HepG2 (cell line): Measurements from ENCODE around the gene CACNG1. TPM values are rescaled to one million over a fixed set of nuclear protein-coding genes. Genes with fewer than 3 reads are reported as not detected.

Experiments
- ARID3A ChIP-seq: IDR thresholded peaks from 2 replicates; pipeline ENCODE4 v1.6.1; 2012; ENCODE audit warnings: low read depth, low read length, improper control_type of control experiment
- ERF ChIP-seq: IDR thresholded peaks from 2 replicates; pipeline ENCODE4 v1.6.1; 2018; ENCODE audit warnings: missing biosample characterization, missing genetic modification reagents
- GFI1 ChIP-seq: sonication (generic); formaldehyde crosslinking; IDR thresholded peaks from 2 replicates; pipeline ENCODE4 v1.5.0; 2020; ENCODE audit warnings: missing genetic modification reagents, mild to moderate bottlenecking, borderline replicate concordance
- GTF2F1 ChIP-seq: fragments of 150-350 bp; IDR thresholded peaks from 2 replicates; pipeline ENCODE4 v1.6.1; 2014; ENCODE audit warnings: low read length
- MYNN ChIP-seq: sonication (generic); formaldehyde crosslinking; IDR thresholded peaks from 2 replicates; pipeline ENCODE4 v1.4.0; 2020; ENCODE audit warnings: mild to moderate bottlenecking, low read depth, missing genetic modification reagents
- PRPF4 ChIP-seq: fragments of 200-400 bp; formaldehyde crosslinking; IDR thresholded peaks from 2 replicates; pipeline ENCODE4 v1.6.1; 2016; ENCODE audit warnings: low read length, low read depth; ENCODE audit not compliant: poor library complexity, severe bottlenecking
- RERE ChIP-seq: IDR thresholded peaks from 2 replicates; pipeline ENCODE4 v1.6.1; 2016; ENCODE audit warnings: low read depth, missing genetic modification reagents, missing compliant biosample characterization
- ZBTB39 ChIP-seq: sonication (generic); formaldehyde crosslinking; IDR thresholded peaks from 2 replicates; pipeline ENCODE4 v1.5.0; 2020; ENCODE audit warnings: missing genetic modification reagents
- ZNF614 ChIP-seq: IDR thresholded peaks from 2 replicates; pipeline ENCODE4 v1.6.1; 2018; ENCODE audit warnings: missing biosample characterization, missing genetic modification reagents, inconsistent platforms, borderline replicate concordance
- ZNF747 ChIP-seq: sonication (generic); formaldehyde crosslinking; IDR thresholded peaks from 2 replicates; pipeline ENCODE4 v1.8.1; 2023; ENCODE audit warnings: missing genetic modification reagents, mild to moderate bottlenecking, borderline replicate concordance
- ZNF772 ChIP-seq: sonication (generic); formaldehyde crosslinking; IDR thresholded peaks from 2 replicates; pipeline ENCODE4 v1.5.0; 2020; ENCODE audit warnings: mild to moderate bottlenecking, missing genetic modification reagents
- polyA plus RNA-seq, 8 experiments: library from polyadenylated mRNA; depleted of rRNA in 3 of 8; stranded (reverse) in 7 of 8; unstranded in 1 of 8; fragments of >200 nt; fragmentation: Illumina TruSeq in 4 of 8; extraction: Trizol in 4 of 8; gene quantifications; 2 replicates each; pipeline versions ENCODE4 v1.2.1 to v1.2.3, GENCODE V29; 2011 to 2016; ENCODE audit warnings: low read depth in 4 of 8, missing spikeins in 1 of 8, mixed read lengths in 1 of 8; ENCODE audit not compliant: insufficient read depth in 1 of 8
- total RNA-seq, 5 experiments: library from RNA; depleted of rRNA; stranded (reverse); fragments of >200 nt; fragmentation: Illumina TruSeq; extraction: Trizol; gene quantifications; 2 replicates each; pipeline ENCODE4 v1.2.3, GENCODE V29; 2016; ENCODE audit warnings: low read depth in 1 of 5
- TF ChIP-seq, protein P1 (sequence below): IDR thresholded peaks from 2 replicates; pipeline ENCODE4 v1.6.1; 2016; ENCODE audit warnings: mild to moderate bottlenecking
- TF ChIP-seq, protein P2 (sequence below): sonication (generic); formaldehyde crosslinking; IDR thresholded peaks from 2 replicates; pipeline ENCODE4 v1.4.0; 2020; ENCODE audit warnings: missing genetic modification reagents

The CACNG1 gene
- total and polyA plus RNA-seq, 2 of the 13 experiments (the other 11 are each of a cell fraction or from before 2014, with no cell fraction given) = not detected

DNA sequence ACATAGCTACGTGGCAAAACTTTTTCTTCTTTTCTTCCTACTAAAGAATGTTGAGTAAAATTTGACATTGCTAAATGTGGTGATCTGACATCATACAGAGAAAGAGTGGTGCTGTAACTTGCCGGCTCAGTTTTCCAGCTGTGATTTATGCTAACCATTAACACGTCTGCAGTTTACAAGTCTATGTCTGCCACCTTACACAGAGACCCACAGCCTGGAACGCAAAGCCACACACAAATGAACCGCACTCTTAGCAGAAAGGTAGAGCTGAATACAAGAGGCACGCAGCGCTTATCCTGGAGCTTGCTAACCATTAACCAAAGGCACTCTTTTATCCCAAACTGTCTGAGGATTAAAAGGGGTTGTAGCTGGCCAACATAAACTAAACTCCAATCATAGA lies 31.9 kb downstream of the CACNG1 start (continued):
- TF ChIP-seq GFI1 (CRISPR knock-in tag) (peak; percentile 95), ZBTB39 (CRISPR knock-in tag) (no peak), ZNF772 (CRISPR knock-in tag) (no peak), ZNF614 (CRISPR knock-in tag) (peak; percentile 37; the same call in 1 of the 2 replicates), ARID3A (no peak), ZNF747 (CRISPR knock-in tag) (no peak), GTF2F1 (no peak), PRPF4 (no peak), ERF (0 out of 2 replicates have a peak, but pooled peaks have one; percentile 44), MYNN (CRISPR knock-in tag) (no peak), RERE (peak; percentile 31; the same call in 1 of the 2 replicates)
- TF ChIP-seq, protein P1, sequence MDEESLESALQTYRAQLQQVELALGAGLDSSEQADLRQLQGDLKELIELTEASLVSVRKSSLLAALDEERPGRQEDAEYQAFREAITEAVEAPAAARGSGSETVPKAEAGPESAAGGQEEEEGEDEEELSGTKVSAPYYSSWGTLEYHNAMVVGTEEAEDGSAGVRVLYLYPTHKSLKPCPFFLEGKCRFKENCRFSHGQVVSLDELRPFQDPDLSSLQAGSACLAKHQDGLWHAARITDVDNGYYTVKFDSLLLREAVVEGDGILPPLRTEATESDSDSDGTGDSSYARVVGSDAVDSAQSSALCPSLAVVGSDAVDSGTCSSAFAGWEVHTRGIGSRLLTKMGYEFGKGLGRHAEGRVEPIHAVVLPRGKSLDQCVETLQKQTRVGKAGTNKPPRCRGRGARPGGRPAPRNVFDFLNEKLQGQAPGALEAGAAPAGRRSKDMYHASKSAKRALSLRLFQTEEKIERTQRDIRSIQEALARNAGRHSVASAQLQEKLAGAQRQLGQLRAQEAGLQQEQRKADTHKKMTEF = 0 out of 2 replicates have a peak, but pooled peaks have one; percentile 46
- TF ChIP-seq, protein P2, sequence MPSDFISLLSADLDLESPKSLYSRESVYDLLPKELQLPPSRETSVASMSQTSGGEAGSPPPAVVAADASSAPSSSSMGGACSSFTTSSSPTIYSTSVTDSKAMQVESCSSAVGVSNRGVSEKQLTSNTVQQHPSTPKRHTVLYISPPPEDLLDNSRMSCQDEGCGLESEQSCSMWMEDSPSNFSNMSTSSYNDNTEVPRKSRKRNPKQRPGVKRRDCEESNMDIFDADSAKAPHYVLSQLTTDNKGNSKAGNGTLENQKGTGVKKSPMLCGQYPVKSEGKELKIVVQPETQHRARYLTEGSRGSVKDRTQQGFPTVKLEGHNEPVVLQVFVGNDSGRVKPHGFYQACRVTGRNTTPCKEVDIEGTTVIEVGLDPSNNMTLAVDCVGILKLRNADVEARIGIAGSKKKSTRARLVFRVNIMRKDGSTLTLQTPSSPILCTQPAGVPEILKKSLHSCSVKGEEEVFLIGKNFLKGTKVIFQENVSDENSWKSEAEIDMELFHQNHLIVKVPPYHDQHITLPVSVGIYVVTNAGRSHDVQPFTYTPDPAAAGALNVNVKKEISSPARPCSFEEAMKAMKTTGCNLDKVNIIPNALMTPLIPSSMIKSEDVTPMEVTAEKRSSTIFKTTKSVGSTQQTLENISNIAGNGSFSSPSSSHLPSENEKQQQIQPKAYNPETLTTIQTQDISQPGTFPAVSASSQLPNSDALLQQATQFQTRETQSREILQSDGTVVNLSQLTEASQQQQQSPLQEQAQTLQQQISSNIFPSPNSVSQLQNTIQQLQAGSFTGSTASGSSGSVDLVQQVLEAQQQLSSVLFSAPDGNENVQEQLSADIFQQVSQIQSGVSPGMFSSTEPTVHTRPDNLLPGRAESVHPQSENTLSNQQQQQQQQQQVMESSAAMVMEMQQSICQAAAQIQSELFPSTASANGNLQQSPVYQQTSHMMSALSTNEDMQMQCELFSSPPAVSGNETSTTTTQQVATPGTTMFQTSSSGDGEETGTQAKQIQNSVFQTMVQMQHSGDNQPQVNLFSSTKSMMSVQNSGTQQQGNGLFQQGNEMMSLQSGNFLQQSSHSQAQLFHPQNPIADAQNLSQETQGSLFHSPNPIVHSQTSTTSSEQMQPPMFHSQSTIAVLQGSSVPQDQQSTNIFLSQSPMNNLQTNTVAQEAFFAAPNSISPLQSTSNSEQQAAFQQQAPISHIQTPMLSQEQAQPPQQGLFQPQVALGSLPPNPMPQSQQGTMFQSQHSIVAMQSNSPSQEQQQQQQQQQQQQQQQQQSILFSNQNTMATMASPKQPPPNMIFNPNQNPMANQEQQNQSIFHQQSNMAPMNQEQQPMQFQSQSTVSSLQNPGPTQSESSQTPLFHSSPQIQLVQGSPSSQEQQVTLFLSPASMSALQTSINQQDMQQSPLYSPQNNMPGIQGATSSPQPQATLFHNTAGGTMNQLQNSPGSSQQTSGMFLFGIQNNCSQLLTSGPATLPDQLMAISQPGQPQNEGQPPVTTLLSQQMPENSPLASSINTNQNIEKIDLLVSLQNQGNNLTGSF (CRISPR knock-in tag) = no peak
